Activated naive CD8-positive, alpha-beta T cell (primary cell): ENCODE results near the gene SRPRA.

Experiments
- H3K27ac Mint-ChIP-seq: one replicate; pipeline ENCODE4 v1.8.0; 2021; ENCODE audit warnings: mixed read lengths
- H3K27me3 Mint-ChIP-seq: one replicate; pipeline ENCODE4 v1.8.0; 2021; ENCODE audit warnings: mixed read lengths
- H3K36me3 Mint-ChIP-seq: one replicate; pipeline ENCODE4 v1.8.0; 2021; ENCODE audit warnings: mixed read lengths
- H3K4me1 Mint-ChIP-seq: one replicate; pipeline ENCODE4 v1.8.0; 2021; ENCODE audit warnings: low read depth, mixed read lengths
- H3K4me3 Mint-ChIP-seq: one replicate; pipeline ENCODE4 v1.8.0; 2021; ENCODE audit warnings: mild to moderate bottlenecking, mixed read lengths
- H3K9me3 Mint-ChIP-seq: one replicate; pipeline ENCODE4 v1.8.0; 2021; ENCODE audit warnings: low read depth, mixed read lengths

Gene SRPRA

GRCh38 chr11:126226334-126227084, 42.2 kb downstream of the SRPRA start:
- Mint-ChIP-seq H3K4me1 (peaks cover 1% of the 10 kb centered on the region), H3K27ac (no peak overlapping the region), H3K9me3 (no peaks in the 10 kb centered on the region), H3K4me3 (no peak overlapping the region), H3K27me3 (no peaks in the 10 kb centered on the region), H3K36me3 (no peaks in the 10 kb centered on the region)

GRCh38 chr11:126225295-126225665, 43.4 kb downstream of the SRPRA start:
- H3K4me3 Mint-ChIP-seq = no peak overlapping the region
- H3K4me1 Mint-ChIP-seq = peaks cover 1% of the 10 kb centered on the region
- no peaks in the 10 kb centered on the region for H3K36me3 Mint-ChIP-seq
- H3K9me3 Mint-ChIP-seq = no peaks in the 10 kb centered on the region
- H3K27me3 Mint-ChIP-seq = no peaks in the 10 kb centered on the region
- no peak overlapping the region for H3K27ac Mint-ChIP-seq

GRCh38 chr11:126224647-126225294, 43.9 kb downstream of the SRPRA start:
- H3K36me3 Mint-ChIP-seq = no peaks in the 10 kb centered on the region
- no peaks in the 10 kb centered on the region for H3K9me3 Mint-ChIP-seq
- H3K27me3 Mint-ChIP-seq = no peaks in the 10 kb centered on the region
- H3K4me3 Mint-ChIP-seq = no peak overlapping the region
- no peak overlapping the region for H3K27ac Mint-ChIP-seq
- H3K4me1 Mint-ChIP-seq = peaks cover 1% of the 10 kb centered on the region

- Mint-ChIP-seq H3K4me1 (peaks cover 25% of the 10 kb centered on the region), H3K27me3 (no peaks in the 10 kb centered on the region), H3K36me3 (no peaks in the 10 kb centered on the region), H3K9me3 (no peaks in the 10 kb centered on the region), H3K4me3 (no peak overlapping the region), H3K27ac (no peak overlapping the region)
Observed at GRCh38 chr11:126219547-126219946, 49.1 kb downstream of the SRPRA start.

GRCh38 chr11:126217491-126217890, 51.2 kb downstream of the SRPRA start:
- Mint-ChIP-seq H3K4me3 (no peak overlapping the region), H3K4me1 (peaks cover 36% of the 10 kb centered on the region), H3K27ac (no peak overlapping the region), H3K36me3 (no peaks in the 10 kb centered on the region), H3K9me3 (no peaks in the 10 kb centered on the region), H3K27me3 (no peaks in the 10 kb centered on the region)

GRCh38 chr11:126216526-126217305, 52.0 kb downstream of the SRPRA start:
- Mint-ChIP-seq H3K4me1 (peaks cover 42% of the 10 kb centered on the region), H3K9me3 (no peaks in the 10 kb centered on the region), H3K27me3 (no peaks in the 10 kb centered on the region), H3K4me3 (no peak overlapping the region), H3K27ac (no peak overlapping the region), H3K36me3 (no peaks in the 10 kb centered on the region)

- H3K27me3 Mint-ChIP-seq = no peaks in the 10 kb centered on the region
- peaks cover 6% of the 10 kb centered on the region for H3K36me3 Mint-ChIP-seq
- H3K4me3 Mint-ChIP-seq = no peak overlapping the region
- no peak overlapping the region for H3K27ac Mint-ChIP-seq
- H3K9me3 Mint-ChIP-seq = no peaks in the 10 kb centered on the region
- H3K4me1 Mint-ChIP-seq = peaks cover 58% of the 10 kb centered on the region
Observed at GRCh38 chr11:126214841-126215240, 53.9 kb downstream of the SRPRA start.

- H3K27ac Mint-ChIP-seq = no peak overlapping the region
- H3K4me1 Mint-ChIP-seq = peaks cover 60% of the 10 kb centered on the region
- peaks cover 6% of the 10 kb centered on the region for H3K36me3 Mint-ChIP-seq
- no peaks in the 10 kb centered on the region for H3K9me3 Mint-ChIP-seq
- H3K4me3 Mint-ChIP-seq = no peak overlapping the region
- no peaks in the 10 kb centered on the region for H3K27me3 Mint-ChIP-seq
Observed at GRCh38 chr11:126214441-126214840, 54.3 kb downstream of the SRPRA start.
